ENCODE results near the gene ZNF189.

GRCh38 chr9:101371813-101372212 is 26.8 kb upstream of the ZNF189 start:
- no peak for TF ChIP-seq CTCF (IDR thresholded peaks at IDR 0.05)
- no peak for TF ChIP-seq POLR2A (IDR thresholded peaks at IDR 0.05)

All from uterus (tissue), 2 donors.